Nephron progenitor cell (in vitro differentiated cells): Measurements from ENCODE around the gene ULK2.

Source experiments
- DNase-seq: peaks from one replicate; pipeline ENCODE4 v3.0.0; 2021
- H3K27ac Mint-ChIP-seq: 2 replicates; pipeline ENCODE4 v1.8.0; 2021; ENCODE audit warnings: mild to moderate bottlenecking, moderate library complexity, mixed read lengths
- H3K27me3 Mint-ChIP-seq: 2 replicates; pipeline ENCODE4 v1.8.0; 2021; ENCODE audit warnings: mild to moderate bottlenecking, low read depth, mixed read lengths; ENCODE audit not compliant: poor library complexity
- H3K36me3 Mint-ChIP-seq: 2 replicates; pipeline ENCODE4 v1.8.0; 2021; ENCODE audit warnings: low read depth, mixed read lengths
- H3K4me1 Mint-ChIP-seq: 2 replicates; pipeline ENCODE4 v1.8.0; 2021; ENCODE audit warnings: mixed read lengths
- H3K4me3 Mint-ChIP-seq: 2 replicates; pipeline ENCODE4 v1.8.0; 2021; ENCODE audit warnings: mild to moderate bottlenecking, moderate library complexity, mixed read lengths
- H3K9me3 Mint-ChIP-seq: 2 replicates; pipeline ENCODE4 v1.8.0; 2021; ENCODE audit warnings: mild to moderate bottlenecking, moderate library complexity, mixed read lengths
- TF ChIP-seq, protein P1 (sequence below): fragments of 200-600 bp; sonication (generic); IDR thresholded peaks from 2 replicates; pipeline ENCODE4 v1.5.0; 2021; ENCODE audit warnings: antibody characterized with exemption

Gene ULK2

DNA sequence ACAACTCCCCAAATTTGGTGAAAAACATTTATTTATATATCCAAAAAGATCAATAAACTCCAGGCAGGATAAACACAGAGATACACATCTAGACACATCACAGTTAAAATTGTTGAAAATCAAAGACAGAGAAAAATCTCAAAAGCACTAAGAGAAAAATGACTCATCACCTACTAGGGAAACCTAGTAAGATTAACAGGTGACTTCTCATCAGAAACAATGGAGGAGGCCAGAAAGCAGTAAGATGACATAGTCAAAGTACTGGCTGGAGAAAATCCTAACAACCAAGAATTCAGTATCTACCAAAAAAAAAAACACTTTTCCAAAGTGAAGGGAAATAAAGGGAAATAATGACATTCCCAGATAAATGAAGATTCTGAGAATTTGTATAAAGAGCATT, 33.8 kb downstream of the ULK2 start:
- TF ChIP-seq, protein P1, sequence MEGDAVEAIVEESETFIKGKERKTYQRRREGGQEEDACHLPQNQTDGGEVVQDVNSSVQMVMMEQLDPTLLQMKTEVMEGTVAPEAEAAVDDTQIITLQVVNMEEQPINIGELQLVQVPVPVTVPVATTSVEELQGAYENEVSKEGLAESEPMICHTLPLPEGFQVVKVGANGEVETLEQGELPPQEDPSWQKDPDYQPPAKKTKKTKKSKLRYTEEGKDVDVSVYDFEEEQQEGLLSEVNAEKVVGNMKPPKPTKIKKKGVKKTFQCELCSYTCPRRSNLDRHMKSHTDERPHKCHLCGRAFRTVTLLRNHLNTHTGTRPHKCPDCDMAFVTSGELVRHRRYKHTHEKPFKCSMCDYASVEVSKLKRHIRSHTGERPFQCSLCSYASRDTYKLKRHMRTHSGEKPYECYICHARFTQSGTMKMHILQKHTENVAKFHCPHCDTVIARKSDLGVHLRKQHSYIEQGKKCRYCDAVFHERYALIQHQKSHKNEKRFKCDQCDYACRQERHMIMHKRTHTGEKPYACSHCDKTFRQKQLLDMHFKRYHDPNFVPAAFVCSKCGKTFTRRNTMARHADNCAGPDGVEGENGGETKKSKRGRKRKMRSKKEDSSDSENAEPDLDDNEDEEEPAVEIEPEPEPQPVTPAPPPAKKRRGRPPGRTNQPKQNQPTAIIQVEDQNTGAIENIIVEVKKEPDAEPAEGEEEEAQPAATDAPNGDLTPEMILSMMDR = no peak
- Mint-ChIP-seq H3K36me3 (peaks cover 70% of the 10 kb centered on the region), H3K4me1 (peaks cover 7% of the 10 kb centered on the region), H3K27me3 (no peaks in the 10 kb centered on the region), H3K27ac (no peak overlapping the region), H3K4me3 (no peak overlapping the region), H3K9me3 (peaks cover 21% of the 10 kb centered on the region)
- no peak for DNase-seq

DNA sequence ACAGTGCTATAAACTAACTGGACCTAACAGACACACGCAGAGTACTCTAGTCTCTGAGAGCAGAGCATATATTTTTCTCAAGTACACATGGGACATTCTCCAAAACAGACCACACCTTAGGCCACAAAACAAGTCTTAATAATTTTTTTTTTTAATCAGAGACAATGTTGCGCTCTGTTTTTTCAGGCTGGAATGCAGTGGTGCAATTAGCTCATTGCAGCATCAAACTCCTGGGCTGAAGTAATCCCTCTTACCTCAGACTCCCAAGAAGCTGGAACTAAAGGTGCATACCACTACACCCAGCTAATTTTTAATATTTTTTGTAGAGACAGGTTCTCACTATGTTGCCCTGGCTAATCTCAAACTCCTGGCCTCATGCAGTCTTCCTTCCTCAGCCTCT, 37.7 kb downstream of the ULK2 start:
- no peak overlapping the region for H3K4me3 Mint-ChIP-seq
- no peak for DNase-seq
- TF ChIP-seq, protein P1 = no peak
- H3K9me3 Mint-ChIP-seq = peaks cover 21% of the 10 kb centered on the region
- H3K27ac Mint-ChIP-seq = no peak overlapping the region
- H3K4me1 Mint-ChIP-seq = peaks cover 7% of the 10 kb centered on the region
- H3K36me3 Mint-ChIP-seq = peaks cover 68% of the 10 kb centered on the region
- H3K27me3 Mint-ChIP-seq = no peaks in the 10 kb centered on the region

DNA sequence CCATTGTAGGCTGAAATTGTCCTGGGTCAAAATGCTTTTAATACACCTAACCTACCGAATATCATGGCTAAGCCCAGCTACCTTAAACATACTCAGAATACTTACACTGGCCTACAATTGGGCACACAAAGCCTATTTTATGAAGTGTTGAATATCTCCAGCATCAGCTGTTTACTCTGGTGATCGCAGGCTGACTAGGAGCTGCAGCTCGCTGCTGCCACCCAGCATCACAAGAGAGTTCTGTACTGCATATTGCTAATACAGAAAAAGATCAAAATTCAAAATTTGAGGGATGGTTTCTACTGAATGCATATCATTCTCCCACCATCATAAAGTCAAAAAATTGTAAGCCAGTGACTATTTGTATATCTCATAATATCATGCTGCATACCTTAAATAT, 55.3 kb downstream of the ULK2 start:
- Mint-ChIP-seq H3K4me3 (no peak overlapping the region), H3K4me1 (no peaks in the 10 kb centered on the region), H3K36me3 (peaks cover 54% of the 10 kb centered on the region), H3K27me3 (no peaks in the 10 kb centered on the region), H3K27ac (no peak overlapping the region), H3K9me3 (no peaks in the 10 kb centered on the region)
- no peak for DNase-seq
- TF ChIP-seq, protein P1 = no peak

DNA sequence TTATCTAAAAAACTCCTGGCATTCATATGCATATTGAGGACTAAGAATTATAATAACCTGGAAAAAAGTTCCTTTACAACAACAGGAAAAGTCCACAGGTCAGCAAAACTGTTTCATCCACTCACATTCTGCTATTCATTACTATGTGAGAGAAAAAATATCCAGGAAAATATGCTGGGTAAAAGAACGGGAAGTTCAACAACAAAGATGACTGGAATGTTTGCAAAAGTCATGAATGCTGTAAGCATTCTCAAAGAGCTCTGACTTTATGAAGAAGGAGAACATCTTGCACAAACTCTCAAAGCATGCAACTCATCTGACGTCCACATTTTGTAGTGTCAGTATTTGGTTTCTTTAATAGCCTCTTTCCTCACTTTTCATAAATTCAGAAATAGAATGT, 62.7 kb downstream of the ULK2 start:
- no peaks in the 10 kb centered on the region for H3K4me1 Mint-ChIP-seq
- H3K9me3 Mint-ChIP-seq = peaks cover 13% of the 10 kb centered on the region
- TF ChIP-seq, protein P1 = no peak
- no peak overlapping the region for H3K4me3 Mint-ChIP-seq
- no peak overlapping the region for H3K27ac Mint-ChIP-seq
- no peaks in the 10 kb centered on the region for H3K27me3 Mint-ChIP-seq
- H3K36me3 Mint-ChIP-seq = peaks cover 84% of the 10 kb centered on the region
- DNase-seq = no peak

DNA sequence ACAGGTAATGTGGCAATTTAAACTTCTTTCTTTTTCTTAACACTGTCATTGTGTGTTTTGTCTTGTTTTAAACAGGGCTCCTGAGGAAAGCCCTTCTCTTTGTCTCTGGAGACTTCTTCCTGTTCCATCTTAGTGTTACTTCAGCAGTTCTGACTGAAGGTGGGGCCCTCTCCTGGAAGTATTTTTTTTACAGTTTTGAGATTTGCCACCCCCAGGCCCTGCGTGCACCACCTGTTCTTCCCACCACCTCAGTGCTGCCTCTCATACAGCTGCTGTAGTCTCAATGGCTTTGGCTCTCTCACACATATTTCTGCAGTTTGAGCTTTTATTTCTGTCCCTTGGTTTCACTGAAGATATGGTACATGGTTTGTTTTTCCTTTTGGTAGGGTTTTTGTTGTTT, 67.2 kb downstream of the ULK2 start:
- Mint-ChIP-seq H3K4me3 (no peak overlapping the region), H3K27ac (no peak overlapping the region), H3K36me3 (peaks cover 93% of the 10 kb centered on the region), H3K4me1 (no peaks in the 10 kb centered on the region), H3K9me3 (peaks cover 48% of the 10 kb centered on the region), H3K27me3 (peaks cover 4% of the 10 kb centered on the region)
- DNase-seq = no peak
- TF ChIP-seq, protein P1 = no peak

DNA sequence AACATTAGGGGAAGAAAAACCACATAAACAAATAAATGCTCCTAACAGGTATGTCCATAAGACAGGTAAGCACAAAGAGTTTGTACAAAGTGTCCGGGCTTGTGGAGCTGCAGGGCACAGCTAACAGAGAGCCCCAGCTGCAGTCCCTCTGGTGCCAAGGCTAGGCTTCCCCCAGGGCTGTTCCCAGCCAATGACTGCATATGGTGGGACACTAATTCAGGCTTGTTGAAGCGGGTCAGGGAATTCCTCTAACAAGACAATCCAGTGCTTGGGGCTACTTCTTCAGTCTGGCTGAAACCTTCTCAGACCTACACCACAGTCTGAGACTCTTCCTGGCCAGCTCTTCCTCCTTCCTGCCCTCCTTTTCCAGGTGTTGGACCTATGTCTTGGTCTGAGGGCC, 67.9 kb downstream of the ULK2 start:
- Mint-ChIP-seq H3K36me3 (peaks cover 93% of the 10 kb centered on the region), H3K9me3 (peaks cover 55% of the 10 kb centered on the region), H3K4me3 (no peak overlapping the region), H3K27me3 (peaks cover 4% of the 10 kb centered on the region), H3K4me1 (no peaks in the 10 kb centered on the region), H3K27ac (no peak overlapping the region)
- TF ChIP-seq, protein P1 = no peak
- no peak for DNase-seq
